Stimulated activated CD4-positive, alpha-beta T cell treated with anti-CD3 and anti-CD28 coated beads, Interleukin-4, amount 100 ng/mL, for 24 hours (primary cell): ENCODE results near the gene ETV4.

Experiments used
- DNase-seq: peaks from one replicate; pipeline ENCODE4 v3.0.0-alpha.2; 2020

ETV4 gene

DNA sequence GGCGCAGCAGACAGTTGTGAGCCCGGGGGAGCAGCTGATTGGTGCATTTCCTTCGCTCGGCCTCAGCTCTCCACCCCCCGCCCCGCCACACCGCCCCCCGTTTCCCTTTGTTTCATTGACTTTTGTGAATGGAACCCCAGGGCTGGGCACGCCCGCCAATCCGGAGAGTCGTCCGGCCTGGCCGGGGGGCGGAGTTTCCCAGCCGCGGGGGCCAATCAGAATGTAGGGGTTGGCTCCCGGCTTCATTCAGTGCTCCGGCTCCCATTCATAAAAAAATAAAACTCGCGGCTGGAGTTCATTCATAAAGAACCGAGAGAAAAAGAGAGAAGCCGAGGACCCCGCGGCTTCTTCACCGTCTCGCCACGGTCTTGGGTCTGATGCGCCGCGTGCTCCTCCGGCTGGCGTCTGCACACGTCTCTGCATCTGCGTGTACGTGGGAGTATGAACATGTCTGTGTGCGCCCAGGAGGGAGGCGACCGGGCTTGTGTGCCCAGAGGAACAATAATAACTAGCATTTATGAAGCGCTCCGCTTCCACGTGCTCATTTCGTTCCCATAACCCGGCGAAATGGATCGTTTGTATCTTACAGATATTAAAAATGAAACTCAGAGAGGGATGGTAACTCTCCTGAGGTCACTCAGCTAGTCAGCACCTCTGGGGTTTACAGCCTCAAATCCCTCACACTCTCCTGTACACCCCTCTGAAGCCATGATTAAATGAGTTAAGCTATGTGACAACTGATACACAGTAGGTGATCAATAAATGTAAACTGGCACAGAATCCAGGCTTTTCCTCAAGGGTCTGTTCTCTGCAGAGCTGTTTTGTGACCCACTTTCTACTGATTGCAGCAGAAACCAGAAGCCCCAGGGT lies at the start of gene ETV4:
Gene ETV4, minus strand, starts transcription at position 22 of the 870 bp plus-strand sequence. CDS start 723 bp downstream, outside the sequence.
- peak; percentile 93 for DNase-seq

DNA sequence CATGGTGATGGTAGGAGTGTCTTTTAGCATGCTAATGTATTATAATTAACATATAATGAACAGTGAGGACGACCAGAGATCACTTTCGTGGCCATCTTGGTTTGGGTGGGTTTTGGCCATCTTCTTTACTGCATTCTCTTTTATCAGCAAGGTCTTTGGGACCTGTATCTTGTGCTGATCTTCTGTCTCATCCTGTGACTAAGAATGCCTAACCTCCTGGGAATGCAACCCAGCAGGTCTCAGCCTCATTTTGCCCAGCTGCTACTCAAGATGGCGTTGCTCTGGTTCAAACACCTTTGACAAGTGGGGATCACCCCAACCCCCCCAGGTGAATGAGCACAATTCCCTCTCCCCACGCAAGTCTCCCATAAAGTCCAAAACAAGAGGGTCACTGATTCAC lies 49.3 kb upstream of the ETV4 start:
- DNase-seq = no peak

- DNase-seq = no peak
These were observed 45.8 kb upstream of the ETV4 start for GRCh38 chr17:43591779-43592562.

GRCh38 chr17:43591001-43591400 lies 44.9 kb upstream of the ETV4 start:
- no peak for DNase-seq

GRCh38 chr17:43588664-43589435 lies 42.7 kb upstream of the ETV4 start:
- DNase-seq = no peak

DNA sequence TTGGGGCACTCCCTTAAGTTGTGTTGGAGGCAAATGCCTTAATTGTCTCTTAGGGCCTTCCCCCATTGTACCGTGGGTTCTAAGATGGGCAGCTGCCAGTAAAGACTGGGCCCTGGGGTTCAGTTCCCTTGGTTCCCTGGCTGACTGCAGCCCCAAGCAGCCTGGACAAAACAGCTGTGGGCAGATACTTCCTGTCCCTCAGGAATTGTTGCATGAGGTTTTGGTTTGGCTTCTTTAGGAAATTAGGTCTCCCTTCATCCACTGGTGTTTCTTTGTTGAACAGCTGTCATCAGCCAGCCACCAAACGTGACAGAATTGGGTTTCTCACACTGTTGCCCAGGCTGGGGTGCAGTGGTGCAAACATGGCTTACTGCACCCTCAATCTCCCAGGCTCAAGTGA lies 42.0 kb upstream of the ETV4 start:
- no peak for DNase-seq

DNA sequence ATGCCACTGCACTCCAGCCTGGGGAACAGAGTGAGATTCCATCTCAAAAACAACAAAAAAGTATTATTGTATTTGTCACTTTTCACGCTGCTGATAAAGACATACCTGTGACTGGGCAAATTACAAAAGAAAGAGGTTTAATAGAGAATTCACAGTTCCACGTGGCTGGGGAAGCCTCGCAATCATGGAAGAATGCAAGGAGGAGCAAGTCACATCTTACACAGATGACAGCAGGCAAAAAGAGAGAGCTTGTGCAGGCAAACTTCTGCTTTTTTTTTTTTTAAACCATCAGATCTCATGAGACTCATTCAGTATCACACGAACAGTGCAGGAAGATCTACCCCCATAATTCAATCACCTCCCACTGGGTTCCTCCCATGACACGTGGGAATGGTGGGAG lies 41.5 kb upstream of the ETV4 start:
- no peak for DNase-seq

GRCh38 chr17:43584666-43585102 lies 38.5 kb upstream of the ETV4 start:
- DNase-seq = no peak

GRCh38 chr17:43583332-43583731 lies 37.2 kb upstream of the ETV4 start:
- no peak for DNase-seq

GRCh38 chr17:43581613-43582012 lies 35.5 kb upstream of the ETV4 start:
- DNase-seq = no peak

- DNase-seq = no peak
These were observed 35.0 kb upstream of the ETV4 start for GRCh38 chr17:43581130-43581529.

GRCh38 chr17:43579566-43580140 lies 33.5 kb upstream of the ETV4 start:
- DNase-seq = no peak

DNA sequence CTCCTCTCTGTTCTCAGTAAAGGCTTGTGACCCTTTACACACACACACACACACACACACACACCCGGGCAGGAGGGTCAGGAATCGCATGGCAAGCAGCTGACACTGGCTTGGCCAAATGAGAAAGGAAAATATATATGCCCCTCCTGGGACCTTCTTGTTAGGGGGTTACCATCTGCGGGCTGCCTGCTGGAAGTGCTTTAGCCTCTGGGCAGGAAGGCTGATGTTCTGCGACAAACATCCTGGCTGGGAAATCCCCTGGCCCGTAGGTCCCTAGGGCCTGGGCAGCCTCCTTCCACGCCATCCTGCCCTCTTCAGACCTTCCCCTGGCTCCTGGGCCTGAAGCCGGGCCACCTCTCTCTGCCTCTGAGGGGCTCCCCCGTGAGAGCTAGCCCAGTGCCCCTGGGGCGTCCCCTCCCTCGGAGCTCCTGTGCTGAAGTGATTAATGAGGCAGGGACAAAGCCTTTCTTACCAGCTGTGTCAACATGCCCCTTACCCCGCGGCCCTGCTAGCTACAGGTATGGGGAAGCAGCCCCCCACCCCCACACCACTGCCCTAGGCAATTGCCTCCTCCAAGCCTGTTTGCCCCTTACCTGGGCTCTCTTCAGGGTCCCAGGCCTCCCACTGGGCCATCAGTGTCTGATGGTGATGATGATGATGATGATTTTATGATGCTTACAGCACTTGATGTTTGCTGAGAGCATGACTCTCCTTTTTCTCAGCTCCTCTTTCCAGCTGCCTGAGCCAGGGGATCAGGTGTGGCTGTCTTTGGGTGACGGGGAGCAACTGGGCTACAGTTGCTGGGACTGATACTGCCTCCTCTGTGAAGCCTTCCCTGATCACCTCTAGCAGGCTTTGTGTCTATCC lies 32.8 kb upstream of the ETV4 start:
- DNase-seq = peak; percentile 25

DNA sequence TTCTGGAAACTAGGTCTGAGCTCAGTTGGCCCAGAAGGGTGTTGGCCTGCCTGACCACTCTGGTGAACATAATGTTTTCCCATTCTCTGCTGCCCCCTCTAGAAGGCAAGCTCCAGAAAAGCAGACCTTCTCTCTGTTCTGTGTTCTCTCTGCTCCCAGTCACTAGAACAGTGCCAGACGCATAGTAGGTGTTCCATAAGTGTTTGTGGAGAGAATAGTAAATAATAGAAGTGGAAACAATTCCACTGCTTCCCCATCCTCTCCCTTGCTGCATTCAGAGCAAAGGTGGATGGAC lies 32.2 kb upstream of the ETV4 start:
- DNase-seq = no peak

GRCh38 chr17:43577664-43578403 lies 31.7 kb upstream of the ETV4 start:
- DNase-seq = no peak

GRCh38 chr17:43576563-43577229 lies 30.6 kb upstream of the ETV4 start:
- peak; percentile 69 for DNase-seq

GRCh38 chr17:43574896-43575525 lies 28.9 kb upstream of the ETV4 start:
- no peak for DNase-seq

- no peak for DNase-seq
These were observed 28.2 kb upstream of the ETV4 start for GRCh38 chr17:43574348-43574747.

DNA sequence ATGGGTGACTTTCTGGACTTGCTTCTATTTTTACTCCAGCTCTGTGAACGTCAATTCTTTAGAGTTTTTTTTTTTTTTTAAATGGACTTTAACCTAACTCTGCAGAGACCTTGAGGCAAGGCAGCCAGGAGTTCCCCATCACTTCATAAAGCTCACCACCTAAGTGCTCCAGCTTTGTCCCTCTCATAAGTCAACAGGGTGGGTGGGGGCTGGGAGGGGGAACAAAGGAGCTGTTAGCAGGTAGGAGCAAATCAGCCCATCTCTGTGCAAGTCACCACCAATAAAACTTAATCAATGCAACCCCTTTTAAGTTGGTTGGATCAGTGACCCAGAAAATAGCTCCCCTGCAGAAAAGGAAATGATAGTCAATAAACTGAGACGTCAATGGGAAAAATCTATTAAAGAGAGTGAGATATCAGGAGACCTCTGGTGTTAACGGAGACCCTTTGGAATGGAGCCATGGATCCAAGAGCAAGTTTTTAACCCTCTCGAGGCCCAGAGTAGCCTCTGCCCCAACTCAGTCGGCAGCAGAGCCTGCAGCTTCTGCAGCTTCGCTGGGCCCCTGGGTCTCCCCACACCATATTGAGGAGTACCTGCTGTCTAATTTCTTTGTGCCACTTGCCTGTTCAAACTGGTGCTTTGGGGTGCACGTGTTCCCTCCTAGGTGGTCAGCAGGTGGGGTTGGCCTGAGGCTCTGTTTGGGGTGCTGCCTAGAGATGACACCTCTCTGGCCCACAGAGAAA lies 27.6 kb upstream of the ETV4 start:
- DNase-seq = no peak
